Forelimb muscle (tissue), 1 donor: Measurements from ENCODE around the gene MED27. TPM values are rescaled to one million over a fixed set of nuclear protein-coding genes. Genes with fewer than 3 reads are reported as not detected.

Experiments used
- DNase-seq: peaks from one replicate; pipeline ENCODE4 v3.0.0-alpha.2; 2013; ENCODE audit warnings: low read depth
- polyA plus RNA-seq: library from polyadenylated mRNA; unstranded; fragments of 120-200 nt; gene quantifications from one replicate; pipeline ENCODE4 v1.2.1, GENCODE V29; 2013; ENCODE audit not compliant: insufficient read length

MED27 gene
- polyA plus RNA-seq, 1 donor: 12.9 TPM

- DNase-seq: no peak
Observed at GRCh38 chr9:131854896-131855613, 224.6 kb downstream of the MED27 start.

- DNase-seq: no peak
Observed at GRCh38 chr9:131854334-131854733, 225.3 kb downstream of the MED27 start.

GRCh38 chr9:131853434-131853833 is 226.2 kb downstream of the MED27 start:
- DNase-seq: no peak

GRCh38 chr9:131851414-131851813 is 228.3 kb downstream of the MED27 start:
- no peak for DNase-seq

GRCh38 chr9:131849391-131849790 is 230.3 kb downstream of the MED27 start:
- no peak for DNase-seq

- no peak for DNase-seq
Observed at GRCh38 chr9:131848570-131849160, 231.0 kb downstream of the MED27 start.

GRCh38 chr9:131847665-131848354 is 231.9 kb downstream of the MED27 start:
- no peak for DNase-seq

- DNase-seq: no peak
Observed at GRCh38 chr9:131845305-131846298, 234.1 kb downstream of the MED27 start.

- no peak for DNase-seq
Observed at GRCh38 chr9:131844745-131845118, 234.9 kb downstream of the MED27 start.

- DNase-seq: no peak
Observed at GRCh38 chr9:131843989-131844744, 235.5 kb downstream of the MED27 start.

- DNase-seq: no peak
Observed at GRCh38 chr9:131841765-131842318, 237.8 kb downstream of the MED27 start.

- DNase-seq: no peak
Observed at GRCh38 chr9:131840751-131841702, 238.6 kb downstream of the MED27 start.

- DNase-seq: no peak
Observed at GRCh38 chr9:131840220-131840619, 239.4 kb downstream of the MED27 start.

- DNase-seq: no peak
Observed at GRCh38 chr9:131839281-131840084, 240.2 kb downstream of the MED27 start.

- no peak for DNase-seq
Observed at GRCh38 chr9:131838530-131839280, 241.0 kb downstream of the MED27 start.

- DNase-seq: no peak
Observed at GRCh38 chr9:131837836-131838235, 241.8 kb downstream of the MED27 start.

- DNase-seq: no peak
Observed at GRCh38 chr9:131837316-131837715, 242.4 kb downstream of the MED27 start.
